Measurements from ENCODE around the gene DNAH9.

The DNAH9 gene

DNA sequence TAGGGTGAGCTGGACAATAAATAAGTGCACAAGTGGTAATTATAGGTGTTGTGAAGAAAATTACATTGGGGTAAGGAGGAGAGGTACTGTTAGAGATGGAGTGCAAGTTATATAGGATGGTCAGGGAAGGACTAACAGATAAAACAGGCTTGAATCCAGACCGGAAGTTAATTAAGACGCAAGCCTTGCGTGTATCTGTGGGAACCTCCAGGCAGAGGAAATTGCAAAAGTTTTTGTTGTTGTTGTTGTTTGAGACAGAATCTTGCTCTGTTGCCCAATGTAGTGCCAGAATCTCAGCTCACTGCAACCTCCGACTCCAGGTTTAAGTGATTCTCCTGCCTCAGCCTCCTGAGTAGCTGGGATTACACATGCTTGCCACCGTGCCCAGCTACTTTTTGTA, 401.4 kb downstream of the DNAH9 start:
- H3K27me3 ChIP-seq (ENCODE audit: control insufficient read depth in 2 of 2, insufficient read depth in 2 of 2, low read length in 2 of 2) = no peaks in the 10 kb centered on the region
- H3K9me3 ChIP-seq (ENCODE audit: control insufficient read depth in 2 of 2, low read length in 2 of 2) = no peaks in the 10 kb centered on the region
- no peak overlapping the region for H3K27ac ChIP-seq (ENCODE audit: low read depth in 2 of 2, low read length in 2 of 2)
- H3K4me1 ChIP-seq (ENCODE audit: control insufficient read depth in 2 of 2, insufficient read depth in 2 of 2, low read length in 2 of 2) = peaks cover 0 to 5% of the 10 kb centered on the region in 2 donors
- H3K9ac ChIP-seq (ENCODE audit: low read depth in 1 of 2, low read length in 2 of 2) = no peak overlapping the region
- H3K36me3 ChIP-seq (ENCODE audit: control insufficient read depth in 2 of 2, insufficient read depth in 2 of 2, low read length in 2 of 2) = no peaks in the 10 kb centered on the region
- H3K4me3 ChIP-seq (ENCODE audit: low read length in 2 of 2) = no peak overlapping the region

DNA sequence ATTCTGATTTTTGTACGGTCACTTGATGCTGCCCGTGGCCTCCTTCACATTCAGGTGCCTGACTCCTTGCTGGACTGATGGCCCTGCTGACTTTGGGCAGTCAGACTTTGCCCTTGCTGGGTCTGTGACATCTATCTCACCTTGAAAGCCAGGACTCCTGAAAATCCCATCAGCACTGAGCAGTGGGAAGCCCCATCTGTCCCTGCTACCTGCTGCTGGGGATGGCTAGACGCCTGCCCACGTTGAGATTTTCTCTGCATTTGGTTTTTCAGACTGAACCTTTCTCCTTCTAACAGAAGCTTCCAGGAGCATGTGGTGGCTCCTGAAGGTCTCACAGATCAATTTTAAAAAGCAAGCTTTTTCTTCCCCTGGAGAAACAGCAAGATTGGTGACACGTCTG, 409.2 kb downstream of the DNAH9 start:
- H3K9me3 ChIP-seq (ENCODE audit: control insufficient read depth in 2 of 2, low read length in 2 of 2) = no peaks in the 10 kb centered on the region
- H3K27me3 ChIP-seq (ENCODE audit: control insufficient read depth in 2 of 2, insufficient read depth in 2 of 2, low read length in 2 of 2) = no peaks in the 10 kb centered on the region
- H3K9ac ChIP-seq (ENCODE audit: low read depth in 1 of 2, low read length in 2 of 2) = no peak overlapping the region
- no peak overlapping the region for H3K4me3 ChIP-seq (ENCODE audit: low read length in 2 of 2)
- no peaks in the 10 kb centered on the region for H3K4me1 ChIP-seq (ENCODE audit: control insufficient read depth in 2 of 2, insufficient read depth in 2 of 2, low read length in 2 of 2)
- H3K27ac ChIP-seq (ENCODE audit: low read depth in 2 of 2, low read length in 2 of 2) = no peak overlapping the region
- no peaks in the 10 kb centered on the region for H3K36me3 ChIP-seq (ENCODE audit: control insufficient read depth in 2 of 2, insufficient read depth in 2 of 2, low read length in 2 of 2)

Measured in mucosa of rectum (tissue), 2 donors.